Measurements from ENCODE around the gene FAM209B.
"Not testable (repeated sequence)": the region's sequence is repeated elsewhere in the genome, so short reads cannot be mapped to it uniquely, and the experiment has no call there.

FAM209B gene

GRCh38 chr20:56532946-56533345, at the start of gene FAM209B:
FAM209B (plus strand) TSS chr20:56533246; CDS start chr20:56533342, 96 bp downstream.
- H3K4me3 ChIP-seq (ENCODE audit: low read depth, low read length); DNase-seq (ENCODE audit: low read depth): not testable (repeated sequence)

- H3K4me3 ChIP-seq (ENCODE audit: low read depth, low read length), result no peak overlapping the region
- no peak for DNase-seq (ENCODE audit: low read depth)
- TF ChIP-seq CTCF (conservative IDR thresholded peaks at IDR 0.05; ENCODE audit: low read depth, low read length), result no peak
Measured at GRCh38 chr20:56483970-56484369, 49.1 kb upstream of the FAM209B start.

GRCh38 chr20:56487216-56487615, 45.8 kb upstream of the FAM209B start:
- TF ChIP-seq CTCF (conservative IDR thresholded peaks at IDR 0.05; ENCODE audit: low read depth, low read length), result no peak
- no peak for DNase-seq (ENCODE audit: low read depth)
- H3K4me3 ChIP-seq (ENCODE audit: low read depth, low read length), result no peak overlapping the region

GRCh38 chr20:56488566-56488965, 44.5 kb upstream of the FAM209B start:
- no peak overlapping the region for H3K4me3 ChIP-seq (ENCODE audit: low read depth, low read length)
- TF ChIP-seq CTCF (conservative IDR thresholded peaks at IDR 0.05; ENCODE audit: low read depth, low read length), result no peak
- DNase-seq (ENCODE audit: low read depth), result no peak

GRCh38 chr20:56501116-56501515, 31.9 kb upstream of the FAM209B start:
- DNase-seq (ENCODE audit: low read depth), result no peak
- no peak for TF ChIP-seq CTCF (conservative IDR thresholded peaks at IDR 0.05; ENCODE audit: low read depth, low read length)
- no peak overlapping the region for H3K4me3 ChIP-seq (ENCODE audit: low read depth, low read length)

- DNase-seq (ENCODE audit: low read depth), result no peak
- no peak overlapping the region for H3K4me3 ChIP-seq (ENCODE audit: low read depth, low read length)
- no peak for TF ChIP-seq CTCF (conservative IDR thresholded peaks at IDR 0.05; ENCODE audit: low read depth, low read length)
Measured at GRCh38 chr20:56503916-56504315, 29.1 kb upstream of the FAM209B start.

- no peak overlapping the region for H3K4me3 ChIP-seq (ENCODE audit: low read depth, low read length)
- peak; percentile 18 for DNase-seq (ENCODE audit: low read depth)
- peak; percentile 72 for TF ChIP-seq CTCF (conservative IDR thresholded peaks at IDR 0.05; ENCODE audit: low read depth, low read length)
Measured at GRCh38 chr20:56504373-56505005, 28.6 kb upstream of the FAM209B start.
